GM23338 (cell line): Measurements from ENCODE around the gene PAPPA2.

Source experiments
- CTCF ChIP-seq, 2 experiments: fragments of 200-600 bp in 1 of 2; sonication (generic) in 1 of 2; conservative IDR thresholded peaks; 2 replicates each; pipeline versions ENCODE4 v1.5.1 to v1.6.1; 2016 to 2017; ENCODE audit warnings: antibody characterized with exemption in 2 of 2, low read depth in 2 of 2, mild to moderate bottlenecking in 2 of 2, moderate library complexity in 1 of 2
- POLR2AphosphoS5 ChIP-seq: IDR thresholded peaks from 2 replicates; pipeline ENCODE4 v1.6.1; 2016; ENCODE audit warnings: antibody characterized with exemption, low read depth
- REST ChIP-seq: IDR thresholded peaks from one replicate; pipeline ENCODE4 v1.6.1; 2018; ENCODE audit warnings: antibody characterized with exemption; ENCODE audit not compliant: unreplicated experiment
- STAT1 ChIP-seq: IDR thresholded peaks from one replicate; pipeline ENCODE4 v1.6.1; 2016; ENCODE audit warnings: antibody characterized with exemption; ENCODE audit not compliant: unreplicated experiment

- TF ChIP-seq POLR2AphosphoS5 (no peak), CTCF (conservative IDR thresholded peaks at IDR 0.05; ENCODE audit: low read depth in 2 of 2) (no peak), STAT1 (no peak), REST (no peak)
These were observed 363.3 kb downstream of the PAPPA2 start for GRCh38 chr1:176826265-176826664.
